Neuron (in vitro differentiated cells): ENCODE results near the gene TMCO4.

Experiments used
- H2AFZ ChIP-seq: one replicate; pipeline ENCODE4 v1.6.1; 2013; ENCODE audit warnings: low read depth, mild to moderate bottlenecking, inconsistent platforms, low read length, moderate library complexity
- H3K27me3 ChIP-seq: one replicate; pipeline ENCODE4 v1.6.1; 2013; ENCODE audit warnings: low read length; ENCODE audit not compliant: insufficient read depth
- H3K36me3 ChIP-seq: one replicate; pipeline ENCODE4 v1.6.1; 2013; ENCODE audit warnings: low read length; ENCODE audit not compliant: insufficient read depth
- H3K4me1 ChIP-seq: one replicate; pipeline ENCODE4 v1.6.1; 2013; ENCODE audit warnings: low read length; ENCODE audit not compliant: insufficient read depth
- H3K4me3 ChIP-seq: 2 replicates; pipeline ENCODE4 v1.5.1; 2013; ENCODE audit warnings: mild to moderate bottlenecking, low read length, moderate library complexity
- H3K9me3 ChIP-seq: one replicate; pipeline ENCODE4 v1.6.1; 2013; ENCODE audit warnings: low read length

The TMCO4 gene

DNA sequence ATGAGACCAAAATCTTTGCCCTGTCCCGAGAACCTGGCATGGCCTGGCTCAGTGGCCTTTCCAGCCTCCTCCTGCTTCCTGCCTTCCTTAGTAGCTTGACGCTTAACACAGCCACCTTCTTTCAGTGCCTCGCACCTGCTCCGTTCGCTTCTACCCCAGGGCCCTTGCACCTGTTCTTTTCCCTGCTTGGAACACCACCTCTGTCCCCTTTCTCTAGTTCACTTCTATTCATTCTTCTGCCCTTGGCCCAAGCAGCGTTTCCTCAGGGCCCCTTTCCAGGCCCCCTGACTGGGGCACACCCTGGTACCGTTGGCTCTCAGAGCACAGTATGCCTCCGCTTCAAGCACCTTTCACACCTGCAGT is 144.0 kb downstream of the TMCO4 start:
- H3K27me3 ChIP-seq = no peaks in the 10 kb centered on the region
- peaks cover 22% of the 10 kb centered on the region for H3K4me1 ChIP-seq
- no peaks in the 10 kb centered on the region for H3K36me3 ChIP-seq
- H3K4me3 ChIP-seq = no peak overlapping the region
- H3K9me3 ChIP-seq = no peaks in the 10 kb centered on the region
- no peak overlapping the region for H2AFZ ChIP-seq

DNA sequence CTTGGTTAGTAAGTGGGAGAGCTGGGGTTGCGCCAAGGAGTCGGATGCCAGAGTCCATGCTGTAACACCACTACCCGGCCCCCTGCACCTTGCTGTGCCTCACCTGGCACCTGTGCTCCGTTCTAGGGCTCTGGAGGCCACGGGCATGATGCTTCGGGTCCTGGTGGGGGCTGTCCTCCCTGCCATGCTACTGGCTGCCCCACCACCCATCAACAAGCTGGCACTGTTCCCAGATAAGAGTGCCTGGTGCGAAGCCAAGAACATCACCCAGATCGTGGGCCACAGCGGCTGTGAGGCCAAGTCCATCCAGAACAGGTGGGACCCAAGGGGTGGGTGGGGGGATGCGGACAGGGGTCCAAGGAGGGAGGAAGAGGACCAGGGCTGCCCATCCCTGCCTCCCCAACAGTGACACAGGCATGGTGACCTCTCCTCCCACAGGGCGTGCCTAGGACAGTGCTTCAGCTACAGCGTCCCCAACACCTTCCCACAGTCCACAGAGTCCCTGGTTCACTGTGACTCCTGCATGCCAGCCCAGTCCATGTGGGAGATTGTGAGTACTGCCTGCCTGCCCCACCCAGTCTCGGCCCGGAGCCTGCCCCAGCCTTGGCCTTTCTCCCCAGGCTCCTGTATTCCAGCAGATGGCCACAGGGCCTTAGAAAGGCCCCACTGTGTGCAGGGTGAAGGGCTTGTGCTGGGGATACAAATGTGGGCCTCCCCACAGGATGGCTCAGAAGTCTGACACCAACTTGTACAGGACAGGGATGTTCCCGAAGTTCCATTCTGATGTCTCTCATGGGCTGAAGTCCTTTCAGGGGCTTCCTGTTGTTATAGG is 144.6 kb downstream of the TMCO4 start:
- no peaks in the 10 kb centered on the region for H3K9me3 ChIP-seq
- peaks cover 22% of the 10 kb centered on the region for H3K4me1 ChIP-seq
- H3K36me3 ChIP-seq = no peaks in the 10 kb centered on the region
- no peak overlapping the region for H3K4me3 ChIP-seq
- H2AFZ ChIP-seq = no peak overlapping the region
- H3K27me3 ChIP-seq = no peaks in the 10 kb centered on the region

DNA sequence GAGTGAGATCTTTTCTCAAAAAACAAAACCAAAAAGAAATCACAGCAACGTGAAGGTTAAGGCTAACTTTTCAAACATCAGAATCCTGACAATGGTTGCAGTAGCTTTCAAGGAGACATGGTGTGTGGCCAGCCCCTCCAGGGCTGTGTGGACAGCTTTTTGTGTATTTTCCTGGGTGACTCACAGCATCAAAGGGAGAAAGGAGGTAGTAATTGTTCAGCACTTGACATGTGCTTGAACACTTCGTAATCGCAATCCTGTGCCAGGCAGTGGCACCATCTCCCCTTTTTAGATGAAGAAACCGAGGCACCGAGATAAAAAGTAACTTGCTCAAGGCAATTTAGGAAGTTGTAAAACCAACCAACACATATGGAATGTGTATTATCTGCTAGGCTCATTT is 145.3 kb downstream of the TMCO4 start:
- H3K4me3 ChIP-seq = no peak overlapping the region
- H3K4me1 ChIP-seq = peaks cover 22% of the 10 kb centered on the region
- no peak overlapping the region for H2AFZ ChIP-seq
- H3K9me3 ChIP-seq = no peaks in the 10 kb centered on the region
- H3K36me3 ChIP-seq = no peaks in the 10 kb centered on the region
- no peaks in the 10 kb centered on the region for H3K27me3 ChIP-seq

DNA sequence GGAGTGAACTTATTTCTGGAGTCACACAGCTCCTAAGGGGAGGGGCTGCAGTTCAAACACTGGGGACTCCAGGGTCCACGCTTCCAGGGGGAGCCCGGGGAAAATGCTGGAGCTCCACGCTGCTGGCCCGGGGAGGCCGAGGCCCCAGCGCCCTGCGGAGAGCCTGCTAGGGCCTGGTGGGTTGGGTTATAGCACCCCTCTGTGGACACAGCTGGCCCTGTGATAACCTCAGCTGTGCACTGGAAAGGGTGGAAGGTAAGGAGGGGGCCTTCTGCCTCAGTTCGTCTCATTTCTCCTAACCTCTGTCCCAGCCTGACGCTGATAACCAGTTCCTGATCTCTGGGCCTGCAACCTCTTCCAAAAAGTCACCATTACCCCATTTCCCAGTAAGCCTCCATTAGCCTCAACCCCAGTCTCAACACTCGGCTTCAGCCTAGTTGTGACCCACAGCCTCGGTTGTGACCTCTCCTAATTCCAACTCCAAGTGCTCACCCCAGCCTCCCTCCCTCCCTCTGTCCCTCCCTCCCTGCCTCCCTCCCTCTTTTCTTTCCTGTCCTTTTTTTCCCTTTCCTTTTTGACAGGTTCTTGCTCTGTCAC is 148.5 kb downstream of the TMCO4 start:
- Histone ChIP-seq H3K4me1 (peaks cover 10% of the 10 kb centered on the region), H3K9me3 (no peaks in the 10 kb centered on the region), H2AFZ (no peak overlapping the region), H3K4me3 (no peak overlapping the region), H3K27me3 (peaks cover 12% of the 10 kb centered on the region), H3K36me3 (no peaks in the 10 kb centered on the region)

DNA sequence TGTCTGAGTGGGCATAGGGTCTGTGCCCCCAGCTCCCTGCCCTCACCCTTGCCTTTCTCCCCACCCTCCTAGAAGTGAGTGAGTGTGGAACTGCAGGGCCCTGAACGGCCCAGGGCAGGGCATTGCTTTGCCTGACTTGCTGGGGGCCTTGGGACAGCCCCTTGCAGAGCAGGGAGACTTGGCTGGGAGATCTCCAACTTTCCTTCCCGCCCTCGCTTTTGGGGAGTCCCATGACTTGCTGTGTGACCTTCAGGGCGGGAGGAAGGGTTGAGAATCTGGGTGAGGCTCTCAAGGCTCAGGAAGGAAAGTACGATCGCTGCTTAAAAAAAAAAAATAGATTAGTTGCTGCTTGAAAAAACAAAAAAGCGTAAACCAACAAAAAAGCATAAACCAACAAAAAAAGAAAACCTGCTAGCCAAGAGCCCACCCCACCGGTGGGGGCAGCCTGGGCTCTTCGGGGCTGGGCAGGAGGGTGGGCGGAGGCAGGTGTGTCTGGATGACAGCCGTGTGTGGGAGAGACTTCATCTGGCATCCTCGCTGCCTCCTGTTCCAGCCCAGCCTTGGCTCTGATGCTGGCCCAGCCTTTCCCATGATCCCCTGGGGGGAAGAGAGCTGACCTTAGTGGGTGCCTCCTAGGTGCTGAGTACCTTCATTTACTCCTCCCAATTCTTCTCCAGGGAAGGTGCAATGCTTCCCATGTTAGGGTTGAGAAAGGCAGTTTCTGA is 149.1 kb downstream of the TMCO4 start:
- H3K27me3 ChIP-seq = peaks cover 19% of the 10 kb centered on the region
- H3K4me3 ChIP-seq = no peak overlapping the region
- no peaks in the 10 kb centered on the region for H3K9me3 ChIP-seq
- no peaks in the 10 kb centered on the region for H3K36me3 ChIP-seq
- H3K4me1 ChIP-seq = peaks cover 13% of the 10 kb centered on the region
- no peak overlapping the region for H2AFZ ChIP-seq

DNA sequence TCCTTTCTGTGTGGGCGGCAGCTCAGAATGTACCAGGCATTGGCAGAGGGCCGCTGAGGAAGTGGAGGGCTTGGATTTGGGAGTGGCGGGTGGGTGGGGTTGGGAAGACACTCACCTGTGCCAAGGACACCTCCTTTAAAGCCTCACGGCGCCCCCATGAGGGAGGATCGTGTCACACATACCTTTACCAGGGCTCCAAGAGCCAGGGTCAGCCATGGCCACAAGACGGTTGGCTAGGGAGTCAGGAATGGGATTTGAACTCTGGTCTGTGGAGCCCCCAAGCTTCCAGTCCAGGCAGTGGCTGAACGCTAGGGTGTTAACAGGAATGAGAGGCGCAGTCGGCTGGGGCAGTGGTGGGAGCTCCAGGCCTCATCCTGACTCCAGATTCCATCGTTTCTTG is 151.0 kb downstream of the TMCO4 start:
- H3K27me3 ChIP-seq = peaks cover 29% of the 10 kb centered on the region
- H3K4me1 ChIP-seq = peaks cover 16% of the 10 kb centered on the region
- H3K36me3 ChIP-seq = no peaks in the 10 kb centered on the region
- H3K4me3 ChIP-seq = no peak overlapping the region
- H2AFZ ChIP-seq = no peak overlapping the region
- H3K9me3 ChIP-seq = no peaks in the 10 kb centered on the region

DNA sequence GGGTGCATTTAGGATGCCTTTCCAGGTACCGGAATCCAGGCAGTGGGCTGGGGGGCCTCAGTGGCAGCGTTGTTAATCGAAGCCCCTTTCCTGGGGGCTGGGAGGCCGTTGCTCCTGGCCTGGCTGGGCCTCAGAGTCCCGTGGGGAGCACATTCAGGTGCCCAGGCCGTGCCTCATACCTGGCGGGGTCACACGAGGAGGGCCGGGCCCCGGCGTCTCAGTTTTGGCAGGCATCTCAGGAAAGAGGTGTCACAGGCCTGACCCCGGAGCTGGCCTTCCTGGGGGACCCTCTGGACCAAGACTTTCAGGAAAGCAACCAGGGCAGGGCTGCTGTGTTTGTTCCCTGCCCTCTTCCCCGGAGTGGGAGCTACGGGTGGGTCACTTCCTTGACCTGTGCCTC is 151.5 kb downstream of the TMCO4 start:
- no peak overlapping the region for H3K4me3 ChIP-seq
- no peaks in the 10 kb centered on the region for H3K36me3 ChIP-seq
- H2AFZ ChIP-seq = no peak overlapping the region
- H3K27me3 ChIP-seq = peaks cover 33% of the 10 kb centered on the region
- no peaks in the 10 kb centered on the region for H3K9me3 ChIP-seq
- H3K4me1 ChIP-seq = peaks cover 16% of the 10 kb centered on the region

DNA sequence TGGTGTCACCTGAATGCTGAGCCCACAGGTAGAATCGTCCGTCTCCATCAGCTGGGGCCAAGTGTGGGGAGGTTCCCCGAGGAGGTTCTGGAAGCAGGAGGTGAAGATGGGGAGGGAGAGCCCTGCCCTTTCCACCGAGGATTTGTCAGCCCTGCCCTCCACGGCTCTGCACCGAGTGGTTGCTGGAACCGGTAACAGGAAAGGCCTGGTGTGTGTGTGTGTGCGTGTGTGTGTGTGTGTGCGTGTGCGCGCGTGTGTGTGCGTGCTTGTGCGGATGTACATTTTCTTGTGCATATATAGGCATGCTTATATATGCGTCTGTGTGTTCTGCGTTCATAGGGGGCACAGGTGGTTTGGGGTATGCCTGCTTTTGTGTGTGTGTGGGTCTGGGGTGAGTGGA is 152.1 kb downstream of the TMCO4 start:
- H2AFZ ChIP-seq = no peak overlapping the region
- H3K36me3 ChIP-seq = no peaks in the 10 kb centered on the region
- no peak overlapping the region for H3K4me3 ChIP-seq
- H3K27me3 ChIP-seq = peaks cover 39% of the 10 kb centered on the region
- no peaks in the 10 kb centered on the region for H3K9me3 ChIP-seq
- H3K4me1 ChIP-seq = peaks cover 16% of the 10 kb centered on the region

DNA sequence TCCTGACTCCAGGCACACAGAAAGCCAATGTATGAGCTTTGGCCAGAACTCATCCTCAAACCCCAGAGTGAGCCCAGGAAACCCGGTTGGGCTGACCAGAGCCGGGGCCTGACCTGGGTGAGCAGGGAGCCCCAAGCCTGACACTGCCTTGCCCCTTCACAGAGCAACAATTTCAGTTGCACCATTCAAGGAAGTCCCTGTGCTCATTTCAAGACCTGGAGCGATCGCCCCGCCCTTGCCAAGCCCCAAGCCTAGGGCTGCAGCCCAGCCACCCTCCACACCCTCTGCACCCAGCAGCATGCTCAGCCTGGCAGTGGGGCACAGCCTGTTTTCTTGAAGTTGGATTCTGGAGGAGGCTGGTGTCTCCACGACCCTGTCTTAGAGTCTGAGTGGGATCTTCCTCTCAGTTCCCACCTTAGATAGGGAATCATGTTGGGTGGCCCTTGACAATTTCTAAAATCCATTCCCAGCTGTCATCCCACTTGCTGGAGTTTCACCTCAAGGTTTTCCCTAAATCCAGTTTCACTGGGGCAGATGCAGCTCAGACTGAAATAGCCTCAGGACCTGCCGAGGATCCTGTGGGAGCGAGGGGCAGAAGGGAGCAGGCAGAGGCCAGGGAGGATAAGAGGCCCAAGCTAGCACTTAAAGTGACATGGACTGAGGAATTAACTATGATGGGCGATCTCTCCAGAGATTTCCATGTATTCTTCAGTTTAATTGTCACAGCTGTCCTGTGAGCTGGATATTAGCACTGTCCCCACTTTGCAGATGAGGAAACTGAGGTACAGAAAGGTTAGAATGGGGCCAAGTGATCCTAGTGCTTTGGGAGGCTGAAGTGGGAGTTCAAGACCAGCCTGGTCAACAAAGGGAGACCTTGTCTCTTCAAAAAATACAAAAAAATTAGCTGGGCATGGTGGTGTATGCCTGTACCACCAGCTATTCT is 153.1 kb downstream of the TMCO4 start:
- peaks cover 16% of the 10 kb centered on the region for H3K4me1 ChIP-seq
- no peaks in the 10 kb centered on the region for H3K9me3 ChIP-seq
- no peaks in the 10 kb centered on the region for H3K36me3 ChIP-seq
- H2AFZ ChIP-seq = no peak overlapping the region
- H3K27me3 ChIP-seq = peaks cover 42% of the 10 kb centered on the region
- no peak overlapping the region for H3K4me3 ChIP-seq

DNA sequence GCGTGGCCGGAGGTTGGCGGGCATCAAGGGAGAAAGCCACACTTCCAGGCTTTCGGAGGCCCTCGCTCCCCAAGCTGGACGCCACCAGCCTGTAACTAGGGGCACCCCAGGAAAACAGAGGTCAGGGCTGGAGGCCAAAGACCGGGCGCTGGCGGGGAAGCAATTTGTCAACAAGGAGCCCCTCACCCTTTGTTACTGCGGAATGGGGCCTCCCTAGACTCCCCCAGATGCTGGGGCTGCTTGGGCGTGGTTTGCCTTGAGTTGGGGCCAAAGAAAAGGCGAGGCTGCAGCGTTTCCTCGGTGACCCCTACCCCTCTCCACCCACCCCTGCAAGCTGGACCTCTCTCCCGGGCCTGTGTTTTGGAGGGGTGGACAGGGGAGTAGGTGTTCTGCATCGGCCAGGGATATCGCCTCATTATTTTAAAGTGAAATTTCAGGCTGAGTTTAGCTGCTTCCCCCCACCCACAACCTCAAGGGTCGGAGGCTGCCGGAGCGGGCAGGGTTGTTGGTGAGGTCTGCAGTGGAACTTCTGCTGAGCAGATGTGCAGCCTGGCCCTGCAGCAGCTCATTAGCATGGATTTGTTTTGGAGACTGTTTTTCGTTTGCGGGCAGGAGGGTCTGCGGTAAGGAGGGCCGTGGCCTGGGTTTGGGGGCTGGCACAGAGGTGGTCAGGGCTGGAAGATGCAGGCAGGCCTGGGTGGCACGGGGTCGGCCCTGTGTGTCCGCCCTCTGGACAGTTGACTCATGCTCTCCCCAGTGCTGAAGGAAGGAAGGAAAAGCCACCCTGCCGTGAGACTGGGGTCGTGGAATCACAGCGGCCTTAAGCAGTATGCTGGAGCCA is 154.1 kb downstream of the TMCO4 start:
- Histone ChIP-seq H3K4me3 (peak overlapping the region; percentile 46), H3K4me1 (peaks cover 11% of the 10 kb centered on the region), H3K9me3 (no peaks in the 10 kb centered on the region), H3K27me3 (peaks cover 44% of the 10 kb centered on the region), H2AFZ (peak overlapping the region; percentile 72), H3K36me3 (no peaks in the 10 kb centered on the region)

DNA sequence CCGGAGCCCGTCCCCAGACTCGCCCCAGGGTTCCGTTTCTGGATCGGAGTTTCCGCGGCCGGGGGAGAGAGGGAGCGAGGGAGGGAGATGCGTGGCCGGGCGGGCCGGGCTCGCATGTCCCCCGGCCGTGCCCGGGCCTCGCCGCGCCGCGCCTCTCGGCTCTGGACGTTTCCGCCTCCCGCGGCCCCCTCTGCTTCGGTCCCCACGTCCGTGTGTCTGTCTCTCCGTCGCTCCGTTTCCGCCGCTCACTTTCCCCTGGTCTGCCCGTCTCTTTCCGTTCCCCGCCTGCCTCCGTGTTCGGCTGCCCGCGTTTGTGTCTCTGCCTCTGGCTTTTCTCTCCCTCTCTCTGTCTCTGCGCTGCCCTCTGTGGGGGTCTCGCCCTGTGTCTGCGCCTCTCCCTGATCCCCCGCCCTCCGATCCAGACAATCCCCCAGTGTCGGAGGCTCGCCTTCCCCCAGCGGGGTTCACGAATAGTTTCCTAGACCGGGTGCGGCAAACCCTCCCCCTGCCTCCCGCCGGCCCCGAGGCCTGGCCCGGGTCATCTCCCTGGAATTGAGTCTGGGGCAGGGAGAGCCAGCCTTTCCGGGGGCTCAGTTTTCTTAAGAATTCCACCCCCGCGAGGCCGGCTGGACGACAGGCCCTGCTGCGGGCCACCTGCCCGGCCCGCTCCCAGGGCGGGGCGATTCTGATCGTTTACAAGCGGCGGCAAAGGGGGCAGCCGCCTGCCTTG is 154.9 kb downstream of the TMCO4 start:
- Histone ChIP-seq H3K9me3 (no peaks in the 10 kb centered on the region), H3K4me1 (peaks cover 15% of the 10 kb centered on the region), H3K4me3 (peak overlapping the region; percentile 46), H3K36me3 (no peaks in the 10 kb centered on the region), H3K27me3 (peaks cover 44% of the 10 kb centered on the region), H2AFZ (peak overlapping the region; percentile 72)

DNA sequence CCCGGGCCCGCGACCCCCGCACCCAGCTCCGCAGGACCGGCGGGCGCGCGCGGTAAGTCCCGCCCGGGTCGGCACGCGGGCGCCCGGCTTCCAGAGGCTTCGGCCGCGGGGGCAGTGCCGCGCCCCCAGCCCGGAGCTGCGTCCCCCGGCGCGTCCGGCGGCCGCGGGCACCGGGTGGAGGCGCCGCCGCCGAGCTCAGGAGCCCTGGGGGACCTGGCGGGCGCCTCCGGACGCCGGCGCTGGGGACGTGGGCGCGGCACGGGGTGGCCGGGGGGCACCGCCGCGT is 155.4 kb downstream of the TMCO4 start:
- Histone ChIP-seq H2AFZ (peak overlapping the region; percentile 72), H3K27me3 (peaks cover 44% of the 10 kb centered on the region), H3K4me1 (peaks cover 15% of the 10 kb centered on the region), H3K4me3 (peak overlapping the region; percentile 46), H3K36me3 (no peaks in the 10 kb centered on the region), H3K9me3 (no peaks in the 10 kb centered on the region)
